A673 (cell line): ENCODE data around the gene DNAH3. TPM values are rescaled to one million over a fixed set of nuclear protein-coding genes. Genes with fewer than 3 reads are reported as not detected.

Source experiments
- BruUV-seq: library from RNA; stranded (reverse); fragments of 400-500 nt; replicated peaks from 2 replicates; lab custom pipeline; 2021; lab: Mats Ljungman, UMichigan
- CTCF ChIA-PET: fragments of 300-600 bp; sonication (Branson Sonifier 250); formaldehyde crosslinking; loops from one replicate; lab custom pipeline; 2022; ENCODE audit warnings: antibody characterized with exemption; lab: Charles Lee
- POLR2A ChIA-PET: fragments of 300-600 bp; sonication (Branson Sonifier 250); formaldehyde crosslinking; loops from one replicate; lab custom pipeline; 2022; ENCODE audit warnings: antibody characterized with exemption; ENCODE audit not compliant: low non-redundant PET; lab: Charles Lee
- DNase-seq: peaks from one replicate; pipeline ENCODE4 v3.0.0-alpha.2; 2015; ENCODE audit warnings: low spot score
- H3K27ac ChIP-seq: fragments of 200-600 bp; sonication (generic); 2 replicates; pipeline ENCODE4 v1.5.1; 2016; ENCODE audit warnings: mixed run types, low read depth, mild to moderate bottlenecking, mixed read lengths, antibody characterized with exemption, low read length; ENCODE audit not compliant: poor library complexity, severe bottlenecking
- H3K27me3 ChIP-seq: fragments of 200-600 bp; sonication (generic); replicated peaks from 2 replicates; pipeline ENCODE4 v1.6.1; 2017; ENCODE audit warnings: mixed run types, low read depth, mild to moderate bottlenecking, mixed read lengths, antibody characterized with exemption, low read length; ENCODE audit not compliant: insufficient read depth, poor library complexity
- H3K36me3 ChIP-seq: fragments of 200-600 bp; sonication (generic); 2 replicates; pipeline ENCODE4 v1.6.1; 2016; ENCODE audit warnings: mixed run types, mild to moderate bottlenecking, mixed read lengths, antibody characterized with exemption, low read length; ENCODE audit not compliant: insufficient read depth, poor library complexity, severe bottlenecking
- H3K4me1 ChIP-seq: fragments of 200-600 bp; sonication (generic); 2 replicates; pipeline ENCODE4 v1.6.1; 2017; ENCODE audit warnings: mixed run types, mild to moderate bottlenecking, mixed read lengths, antibody characterized with exemption, low read length; ENCODE audit not compliant: insufficient read depth, poor library complexity, severe bottlenecking
- H3K4me3 ChIP-seq: fragments of 200-600 bp; sonication (generic); 2 replicates; pipeline ENCODE4 v1.5.1; 2016; ENCODE audit warnings: low read depth, mixed run types, mild to moderate bottlenecking, mixed read lengths, low read length; ENCODE audit not compliant: poor library complexity, severe bottlenecking
- H3K9me3 ChIP-seq: fragments of 200-600 bp; sonication (generic); 2 replicates; pipeline ENCODE4 v1.6.1; 2016; ENCODE audit warnings: mixed run types, low read depth, mild to moderate bottlenecking, mixed read lengths, antibody characterized with exemption, low read length; ENCODE audit not compliant: poor library complexity, severe bottlenecking
- EZH2 ChIP-seq: fragments of 200-600 bp; sonication (generic); IDR thresholded peaks from 2 replicates; pipeline ENCODE4 v1.6.1; 2017; ENCODE audit warnings: borderline replicate concordance, low read depth, mild to moderate bottlenecking, mixed read lengths, antibody characterized with exemption, low read length; ENCODE audit not compliant: poor library complexity, severe bottlenecking
- intact Hi-C: fragments of 100-400 bp; cut with micrococcal nuclease; formaldehyde crosslinking; loops from one replicate; pipeline ENCODE4 v1.10.0; 2022; ENCODE audit not compliant: unreplicated experiment
- total RNA-seq: library from RNA; stranded (reverse); gene quantifications from 2 replicates; pipeline ENCODE4 v1.2.3, GENCODE V29; 2021
- TF ChIP-seq, protein P1 (sequence below): fragments of 300-800, 200-600 bp; sonication (generic); conservative IDR thresholded peaks from 2 replicates; pipeline ENCODE4 v1.5.1; 2017; ENCODE audit warnings: low read depth, mild to moderate bottlenecking, antibody characterized with exemption, low read length, moderate library complexity, mixed read lengths

The DNAH3 gene
- total RNA-seq, 1 experiment from 2014 or later, result not detected

DNA sequence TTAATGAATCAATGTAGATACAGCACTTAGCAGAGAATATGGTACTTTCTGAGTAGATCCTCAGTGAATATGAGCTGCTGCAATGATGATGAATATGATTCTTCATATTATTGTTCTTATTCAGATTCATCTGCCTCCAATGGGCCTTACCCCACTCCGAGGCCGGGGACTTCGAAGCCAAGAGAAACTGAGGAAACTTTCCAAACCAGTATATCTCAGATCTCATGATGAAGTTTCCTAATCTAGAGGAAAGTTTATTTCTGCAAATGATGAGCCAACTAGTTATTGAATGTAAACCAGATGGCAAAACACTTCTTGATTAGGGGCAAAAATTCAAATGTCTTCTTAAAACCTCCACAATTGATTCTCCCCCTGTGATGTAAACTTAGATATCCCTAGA, 226.8 kb downstream of the DNAH3 start:
- no peaks in the 10 kb centered on the region for H3K27me3 ChIP-seq
- H3K27ac ChIP-seq, result no peak overlapping the region
- TF ChIP-seq, protein P1, sequence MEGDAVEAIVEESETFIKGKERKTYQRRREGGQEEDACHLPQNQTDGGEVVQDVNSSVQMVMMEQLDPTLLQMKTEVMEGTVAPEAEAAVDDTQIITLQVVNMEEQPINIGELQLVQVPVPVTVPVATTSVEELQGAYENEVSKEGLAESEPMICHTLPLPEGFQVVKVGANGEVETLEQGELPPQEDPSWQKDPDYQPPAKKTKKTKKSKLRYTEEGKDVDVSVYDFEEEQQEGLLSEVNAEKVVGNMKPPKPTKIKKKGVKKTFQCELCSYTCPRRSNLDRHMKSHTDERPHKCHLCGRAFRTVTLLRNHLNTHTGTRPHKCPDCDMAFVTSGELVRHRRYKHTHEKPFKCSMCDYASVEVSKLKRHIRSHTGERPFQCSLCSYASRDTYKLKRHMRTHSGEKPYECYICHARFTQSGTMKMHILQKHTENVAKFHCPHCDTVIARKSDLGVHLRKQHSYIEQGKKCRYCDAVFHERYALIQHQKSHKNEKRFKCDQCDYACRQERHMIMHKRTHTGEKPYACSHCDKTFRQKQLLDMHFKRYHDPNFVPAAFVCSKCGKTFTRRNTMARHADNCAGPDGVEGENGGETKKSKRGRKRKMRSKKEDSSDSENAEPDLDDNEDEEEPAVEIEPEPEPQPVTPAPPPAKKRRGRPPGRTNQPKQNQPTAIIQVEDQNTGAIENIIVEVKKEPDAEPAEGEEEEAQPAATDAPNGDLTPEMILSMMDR, result no peak
- no peak for TF ChIP-seq EZH2
- ChIA-PET CTCF (no interaction called here), POLR2A (no interaction called here)
- intact Hi-C loops, result no loop called here
- peaks cover 4% of the 10 kb centered on the region for H3K4me1 ChIP-seq
- BruUV-seq, result no TSS peak
- H3K36me3 ChIP-seq, result no peaks in the 10 kb centered on the region
- H3K4me3 ChIP-seq, result no peak overlapping the region
- DNase-seq, result no peak
- no peaks in the 10 kb centered on the region for H3K9me3 ChIP-seq

DNA sequence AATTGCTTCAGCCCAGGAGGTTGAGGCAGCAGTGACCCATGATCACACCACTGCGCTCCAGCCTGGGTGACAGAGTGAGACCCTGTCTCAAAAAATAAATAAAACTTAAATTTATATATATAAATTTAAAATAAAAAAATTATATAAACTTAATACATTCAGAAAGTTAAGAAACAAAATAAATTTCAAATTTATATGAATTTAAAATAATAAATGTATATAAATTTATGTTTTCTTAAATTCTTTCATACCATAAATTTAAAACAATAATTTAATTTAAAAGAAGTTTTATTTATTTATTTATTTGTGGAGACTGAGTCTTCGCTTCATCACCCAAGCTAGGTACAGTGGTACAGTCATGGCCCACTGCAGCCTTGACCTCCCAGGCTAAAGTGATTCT, 229.8 kb downstream of the DNAH3 start:
- Histone ChIP-seq H3K4me1 (peaks cover 8% of the 10 kb centered on the region), H3K4me3 (no peak overlapping the region), H3K27ac (no peak overlapping the region), H3K9me3 (no peaks in the 10 kb centered on the region), H3K27me3 (no peaks in the 10 kb centered on the region), H3K36me3 (no peaks in the 10 kb centered on the region)
- no peak for TF ChIP-seq EZH2
- TF ChIP-seq, protein P1, result no peak
- intact Hi-C loops, result no loop called here
- no TSS peak for BruUV-seq
- DNase-seq, result no peak
- CTCF ChIA-PET, result interaction anchor here (0.6 kb wide), 1 partner anchor 80 kb away, joined by 4 read pairs; no protein-coding TSS in a partner anchor
- POLR2A ChIA-PET, result no interaction called here

DNA sequence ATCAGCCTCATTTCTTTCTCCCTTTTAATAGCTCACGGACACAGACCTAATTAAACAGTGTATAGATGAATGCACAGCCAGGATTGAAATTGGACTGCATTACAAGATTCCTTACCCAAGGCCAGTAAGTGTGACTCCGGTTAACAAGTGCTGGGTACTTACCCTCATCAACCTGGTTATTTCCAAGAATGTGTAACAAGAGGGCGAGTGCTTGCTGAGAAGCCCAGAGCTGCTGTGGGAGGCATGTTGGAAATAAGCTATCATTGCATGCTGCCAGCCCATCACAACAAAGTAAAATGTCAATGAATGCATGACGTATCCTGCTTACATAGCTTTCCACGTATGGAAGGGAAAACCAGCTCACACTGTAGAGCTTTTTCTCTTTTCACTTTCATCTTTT, 230.6 kb downstream of the DNAH3 start:
- intact Hi-C loops, result no loop called here
- Histone ChIP-seq H3K4me1 (peaks cover 8% of the 10 kb centered on the region), H3K4me3 (no peak overlapping the region), H3K36me3 (no peaks in the 10 kb centered on the region), H3K27me3 (no peaks in the 10 kb centered on the region), H3K27ac (no peak overlapping the region), H3K9me3 (no peaks in the 10 kb centered on the region)
- no TSS peak for BruUV-seq
- no peak for TF ChIP-seq EZH2
- TF ChIP-seq, protein P1, result no peak
- ChIA-PET POLR2A (no interaction called here), CTCF (interaction anchor here (0.6 kb wide), 1 partner anchor 81 kb away, joined by 4 read pairs; no protein-coding TSS in a partner anchor)
- DNase-seq, result no peak
